ENCODE measurements around the gene SCMH1.

GRCh38 chr1:41041614-41042270 lies 200.4 kb downstream of the SCMH1 start:
- TF ChIP-seq CTCF (IDR thresholded peaks at IDR 0.05; ENCODE audit: low read depth, low read length) (no peak), EZH2phosphoT487 (IDR thresholded peaks at IDR 0.05; ENCODE audit: low read depth) (no peak)

Data from OCI-LY3 (cell line).